ENCODE measurements around the gene TUT1.

The TUT1 gene

GRCh38 chr11:62574363-62575071 lies 16.8 kb downstream of the TUT1 start:
- no peaks in the 10 kb centered on the region for H4K20me1 ChIP-seq (ENCODE audit: low read depth, low read length)
- peaks cover 19% of the 10 kb centered on the region for H3K36me3 ChIP-seq (ENCODE audit: low read length)
- peak overlapping the region; percentile 65 for H3K4me3 ChIP-seq (ENCODE audit: insufficient read depth, low read length, poor library complexity, severe bottlenecking)
- peaks cover 50% of the 10 kb centered on the region for H3K79me2 ChIP-seq (ENCODE audit: insufficient read depth, low read length)
- H3K9me2 ChIP-seq (replicated peaks; ENCODE audit: insufficient read depth, low read length): no peaks in the 10 kb centered on the region
- no peaks in the 10 kb centered on the region for H3K9me3 ChIP-seq (ENCODE audit: insufficient read depth, low read length)
- no peak for TF ChIP-seq EZH2phosphoT487 (conservative IDR thresholded peaks at IDR 0.05; ENCODE audit: low read length)
- H2AFZ ChIP-seq (ENCODE audit: low read depth, low read length, severe bottlenecking): peak overlapping the region; percentile 27
- H3F3A ChIP-seq (ENCODE audit: insufficient read depth): peaks cover 4% of the 10 kb centered on the region; the same call in 1 of the 2 replicates
- no peaks in the 10 kb centered on the region for H3K27me3 ChIP-seq (ENCODE audit: low read length)
- peak overlapping the region; percentile 48 for H3K27ac ChIP-seq (ENCODE audit: low read depth, low read length)
- H3K9ac ChIP-seq (ENCODE audit: low read length): peak overlapping the region; percentile 91
- peak overlapping the region; percentile 82 for H3K4me2 ChIP-seq (ENCODE audit: low read depth, low read length, poor library complexity, severe bottlenecking)

DNA sequence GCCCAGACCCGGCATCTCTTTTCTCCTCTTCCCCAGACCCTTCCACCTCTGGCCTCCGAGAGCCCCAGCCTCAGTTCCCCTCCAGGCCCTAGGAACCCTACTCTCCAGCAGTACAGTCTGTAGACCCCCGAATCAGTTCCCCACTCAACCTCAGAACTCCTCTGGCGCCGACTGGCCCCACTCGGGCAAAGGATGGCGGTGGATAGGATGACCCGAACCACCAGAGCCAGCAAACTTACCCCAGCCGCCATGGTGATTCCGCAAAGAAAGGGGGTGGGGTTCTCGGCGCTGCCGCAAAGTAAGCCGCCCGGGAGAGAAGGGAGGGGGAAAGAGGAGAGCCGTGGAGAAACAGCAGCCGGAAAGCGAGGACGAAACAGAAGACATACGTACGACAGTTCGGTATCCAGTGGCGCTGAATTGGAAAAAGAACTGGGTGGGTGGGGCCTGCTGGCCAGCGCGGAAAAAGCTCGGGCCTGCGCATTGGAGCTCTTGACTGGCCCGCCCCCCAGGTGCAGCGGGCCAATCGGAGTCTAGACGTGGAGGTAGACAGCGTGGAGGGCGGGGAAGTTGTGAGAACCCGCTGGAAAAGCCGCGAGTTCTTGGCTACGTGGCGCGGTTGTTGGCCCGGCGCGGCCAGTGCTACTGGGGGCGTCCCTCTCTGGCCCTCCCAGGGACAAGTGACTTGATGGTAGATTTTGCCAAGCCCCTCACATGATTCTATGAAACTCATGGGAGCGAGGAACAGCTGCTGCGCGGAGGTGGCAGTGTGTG lies 17.5 kb downstream of the TUT1 start, which contains the start of gene EEF1G:
Gene EEF1G, minus strand, starts transcription at position 300 of the 771 bp plus-strand sequence. Its CDS starts 49 bp downstream, at position 251.
- no peaks in the 10 kb centered on the region for H4K20me1 ChIP-seq (ENCODE audit: low read depth, low read length)
- H3K36me3 ChIP-seq (ENCODE audit: low read length): peaks cover 19% of the 10 kb centered on the region
- H3K9ac ChIP-seq (ENCODE audit: low read length): peak within 1 kb of the TSS; percentile 97
- peak within 1 kb of the TSS; percentile 97 for H3K4me3 ChIP-seq (ENCODE audit: insufficient read depth, low read length, poor library complexity, severe bottlenecking)
- H3F3A ChIP-seq (ENCODE audit: insufficient read depth): no peaks in the 10 kb centered on the region
- H3K9me2 ChIP-seq (replicated peaks; ENCODE audit: insufficient read depth, low read length): no peaks in the 10 kb centered on the region
- peak within 1 kb of the TSS; percentile 78 for H3K27ac ChIP-seq (ENCODE audit: low read depth, low read length)
- H3K27me3 ChIP-seq (ENCODE audit: low read length): no peaks in the 10 kb centered on the region
- peaks cover 57% of the 10 kb centered on the region for H3K79me2 ChIP-seq (ENCODE audit: insufficient read depth, low read length)
- TF ChIP-seq EZH2phosphoT487 (conservative IDR thresholded peaks at IDR 0.05; ENCODE audit: low read length): no peak
- TF ChIP-seq, protein P1, sequence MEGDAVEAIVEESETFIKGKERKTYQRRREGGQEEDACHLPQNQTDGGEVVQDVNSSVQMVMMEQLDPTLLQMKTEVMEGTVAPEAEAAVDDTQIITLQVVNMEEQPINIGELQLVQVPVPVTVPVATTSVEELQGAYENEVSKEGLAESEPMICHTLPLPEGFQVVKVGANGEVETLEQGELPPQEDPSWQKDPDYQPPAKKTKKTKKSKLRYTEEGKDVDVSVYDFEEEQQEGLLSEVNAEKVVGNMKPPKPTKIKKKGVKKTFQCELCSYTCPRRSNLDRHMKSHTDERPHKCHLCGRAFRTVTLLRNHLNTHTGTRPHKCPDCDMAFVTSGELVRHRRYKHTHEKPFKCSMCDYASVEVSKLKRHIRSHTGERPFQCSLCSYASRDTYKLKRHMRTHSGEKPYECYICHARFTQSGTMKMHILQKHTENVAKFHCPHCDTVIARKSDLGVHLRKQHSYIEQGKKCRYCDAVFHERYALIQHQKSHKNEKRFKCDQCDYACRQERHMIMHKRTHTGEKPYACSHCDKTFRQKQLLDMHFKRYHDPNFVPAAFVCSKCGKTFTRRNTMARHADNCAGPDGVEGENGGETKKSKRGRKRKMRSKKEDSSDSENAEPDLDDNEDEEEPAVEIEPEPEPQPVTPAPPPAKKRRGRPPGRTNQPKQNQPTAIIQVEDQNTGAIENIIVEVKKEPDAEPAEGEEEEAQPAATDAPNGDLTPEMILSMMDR (IDR thresholded peaks at IDR 0.05; ENCODE audit: insufficient read depth, low read length, poor library complexity, severe bottlenecking): no peak
- H3K4me2 ChIP-seq (ENCODE audit: low read depth, low read length, poor library complexity, severe bottlenecking): peak within 1 kb of the TSS; percentile 84
- H2AFZ ChIP-seq (ENCODE audit: low read depth, low read length, severe bottlenecking): peak within 1 kb of the TSS; percentile 63
- no peaks in the 10 kb centered on the region for H3K9me3 ChIP-seq (ENCODE audit: insufficient read depth, low read length)

GRCh38 chr11:62573006-62573591 lies 18.2 kb downstream of the TUT1 start:
- peaks cover 19% of the 10 kb centered on the region for H3K36me3 ChIP-seq (ENCODE audit: low read length)
- no peaks in the 10 kb centered on the region for H3K27me3 ChIP-seq (ENCODE audit: low read length)
- H3F3A ChIP-seq (ENCODE audit: insufficient read depth): no peaks in the 10 kb centered on the region
- no peaks in the 10 kb centered on the region for H3K9me2 ChIP-seq (replicated peaks; ENCODE audit: insufficient read depth, low read length)
- H4K20me1 ChIP-seq (ENCODE audit: low read depth, low read length): no peaks in the 10 kb centered on the region
- H3K9me3 ChIP-seq (ENCODE audit: insufficient read depth, low read length): no peaks in the 10 kb centered on the region
- H3K4me2 ChIP-seq (ENCODE audit: low read depth, low read length, poor library complexity, severe bottlenecking): peak overlapping the region; percentile 84
- peak overlapping the region; percentile 97 for H3K9ac ChIP-seq (ENCODE audit: low read length)
- TF ChIP-seq EZH2phosphoT487 (conservative IDR thresholded peaks at IDR 0.05; ENCODE audit: low read length): no peak
- TF ChIP-seq, protein P1 (IDR thresholded peaks at IDR 0.05; ENCODE audit: insufficient read depth, low read length, poor library complexity, severe bottlenecking): no peak
- peaks cover 57% of the 10 kb centered on the region for H3K79me2 ChIP-seq (ENCODE audit: insufficient read depth, low read length)
- peak overlapping the region; percentile 63 for H2AFZ ChIP-seq (ENCODE audit: low read depth, low read length, severe bottlenecking)
- peak overlapping the region; percentile 78 for H3K27ac ChIP-seq (ENCODE audit: low read depth, low read length)
- H3K4me3 ChIP-seq (ENCODE audit: insufficient read depth, low read length, poor library complexity, severe bottlenecking): peak overlapping the region; percentile 97
